Psoas muscle (tissue), 8 donors: ENCODE measurements around the gene ZBED2. TPM values are rescaled to one million over a fixed set of nuclear protein-coding genes. Genes with fewer than 3 reads are reported as not detected.

Experiments
- ATAC-seq, 4 donors: fragments of 200-7000 bp; cut with Tn5 transposase; one replicate each; pipeline ENCODE4 v1.9.1; 2020; ENCODE audit warnings: moderate library complexity in 3 of 4, mild to moderate bottlenecking in 2 of 4
- DNase-seq, 2 donors: peaks; one replicate each; pipeline ENCODE4 v3.0.0-alpha.2; 2020
- H3K27ac ChIP-seq: fragments of 200-600 bp; one replicate; pipeline ENCODE4 v1.8.0; 2022
- H3K27me3 ChIP-seq, 3 donors: fragments of 200-600 bp in 1 of 3; one replicate each; pipeline versions ENCODE4 v1.6.1 to v1.8.0; 2013 to 2022; ENCODE audit warnings: low read length in 2 of 3, mild to moderate bottlenecking in 2 of 3, moderate library complexity in 1 of 3; ENCODE audit not compliant: insufficient read depth in 3 of 3
- H3K36me3 ChIP-seq, 2 donors: fragments of 200-600 bp in 1 of 2; one replicate each; pipeline versions ENCODE4 v1.6.1 to v1.8.0; 2013 to 2022; ENCODE audit warnings: low read depth in 1 of 2, mild to moderate bottlenecking in 1 of 2, moderate library complexity in 1 of 2; ENCODE audit not compliant: insufficient read depth in 1 of 2
- H3K4me1 ChIP-seq: fragments of 200-600 bp; one replicate; pipeline ENCODE4 v1.8.0; 2022
- H3K4me3 ChIP-seq: fragments of 200-600 bp; one replicate; pipeline ENCODE4 v1.8.0; 2022; ENCODE audit warnings: mild to moderate bottlenecking
- H3K9me3 ChIP-seq: fragments of 200-600 bp; one replicate; pipeline ENCODE4 v1.8.0; 2022
- WGBS, 3 donors: extraction: QIAGEN DNeasy Blood & Tissue Kit; methylation state at CpG; one replicate each; pipeline versions ENCODE4 v1.1.6 to v1.1.7; 2013; 5-methylcytosine and 5-hydroxymethylcytosine counted together
- intact Hi-C, 2 donors: fragments of 100-400 bp; cut with DNase I; formaldehyde crosslinking; loops; one replicate each; pipeline versions ENCODE4 v1.11.0 to v1.14.2; 2022
- polyA plus RNA-seq, 3 donors: library from polyadenylated mRNA; stranded (reverse); fragments of 200-250 nt; gene quantifications; one replicate each; pipeline ENCODE4 v1.2.3, GENCODE V29; 2013
- total RNA-seq, 4 donors: library from RNA; stranded (reverse); fragmentation: NEBNext Ultra II Directional in 2 of 4; extraction: Animal tissue kit (Norgen Biotek cat#: 25700) in 2 of 4; gene quantifications; one replicate each; pipeline versions ENCODE4 v1.2.1 to v1.2.4, GENCODE V29; 2021 to 2023
- TF ChIP-seq, protein P1 (sequence below): fragments of 200-600 bp; IDR thresholded peaks from one replicate; pipeline ENCODE4 v1.8.0; 2022; ENCODE audit warnings: antibody characterized with exemption
- donor health status: healthy with polysubstance abuse.
- donor health status: DM: no; HTN: no; CAD: no; lungs with moderate emphysema.
- donor health status: Bipolar disorder and iron deficiency.
- donor health status: healthy.
- donor health status: DM: yes; HTN: yes; CAD: no.
- donor health status: DM: no; HTN: no; CAD: no.
- donor health status: DM: no; HTN: no; CAD: no.
- donor health status: DM: yes; HTN: yes; CAD: no.

The ZBED2 gene
- total and polyA plus RNA-seq, 7 donors = not detected

- Histone ChIP-seq H3K27ac (no peak overlapping the region), H3K27me3 (no peaks in the 10 kb centered on the region), H3K4me1 (no peaks in the 10 kb centered on the region), H3K4me3 (no peak overlapping the region), H3K9me3 (no peaks in the 10 kb centered on the region), H3K36me3 (no peaks in the 10 kb centered on the region)
- ATAC-seq (no peak), DNase-seq (no peak)
- intact Hi-C loops = no loop called here
- TF ChIP-seq, protein P1, sequence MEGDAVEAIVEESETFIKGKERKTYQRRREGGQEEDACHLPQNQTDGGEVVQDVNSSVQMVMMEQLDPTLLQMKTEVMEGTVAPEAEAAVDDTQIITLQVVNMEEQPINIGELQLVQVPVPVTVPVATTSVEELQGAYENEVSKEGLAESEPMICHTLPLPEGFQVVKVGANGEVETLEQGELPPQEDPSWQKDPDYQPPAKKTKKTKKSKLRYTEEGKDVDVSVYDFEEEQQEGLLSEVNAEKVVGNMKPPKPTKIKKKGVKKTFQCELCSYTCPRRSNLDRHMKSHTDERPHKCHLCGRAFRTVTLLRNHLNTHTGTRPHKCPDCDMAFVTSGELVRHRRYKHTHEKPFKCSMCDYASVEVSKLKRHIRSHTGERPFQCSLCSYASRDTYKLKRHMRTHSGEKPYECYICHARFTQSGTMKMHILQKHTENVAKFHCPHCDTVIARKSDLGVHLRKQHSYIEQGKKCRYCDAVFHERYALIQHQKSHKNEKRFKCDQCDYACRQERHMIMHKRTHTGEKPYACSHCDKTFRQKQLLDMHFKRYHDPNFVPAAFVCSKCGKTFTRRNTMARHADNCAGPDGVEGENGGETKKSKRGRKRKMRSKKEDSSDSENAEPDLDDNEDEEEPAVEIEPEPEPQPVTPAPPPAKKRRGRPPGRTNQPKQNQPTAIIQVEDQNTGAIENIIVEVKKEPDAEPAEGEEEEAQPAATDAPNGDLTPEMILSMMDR = no peak
- 59 to 79% (median 63%) methylated on average over 1 of the region's 1 CpG for WGBS, 3 donors
Observed at GRCh38 chr3:111598139-111598538, 3.0 kb upstream of the ZBED2 start.

- TF ChIP-seq, protein P1 = no peak
- intact Hi-C loops = no loop called here
- no peaks in the 10 kb centered on the region for H3K9me3 ChIP-seq
- ATAC-seq (no peak), DNase-seq (no peak)
- H3K27me3 ChIP-seq = no peaks in the 10 kb centered on the region
- no peaks in the 10 kb centered on the region for H3K4me1 ChIP-seq
- WGBS, 3 donors = 87 to 90% (median 90%) methylated on average over 4 of the region's 4 CpGs
- no peaks in the 10 kb centered on the region for H3K36me3 ChIP-seq
- no peak overlapping the region for H3K4me3 ChIP-seq
- H3K27ac ChIP-seq = no peak overlapping the region
Observed at GRCh38 chr3:111596328-111596727, 1.2 kb upstream of the ZBED2 start.

GRCh38 chr3:111594781-111595180 lies 365 bp downstream of the ZBED2 start:
- ATAC-seq (no peak), DNase-seq (no peak)
- H3K4me3 ChIP-seq = no peak overlapping the region
- TF ChIP-seq, protein P1 = no peak
- H3K36me3 ChIP-seq = no peaks in the 10 kb centered on the region
- H3K27me3 ChIP-seq = no peaks in the 10 kb centered on the region
- H3K4me1 ChIP-seq = no peaks in the 10 kb centered on the region
- no peaks in the 10 kb centered on the region for H3K9me3 ChIP-seq
- intact Hi-C loops = no loop called here
- no peak overlapping the region for H3K27ac ChIP-seq
- 0 to 45% (median 0%) methylated on average over 1 of the region's 1 CpG for WGBS, 3 donors

GRCh38 chr3:111594205-111594604 lies 941 bp downstream of the ZBED2 start:
- Histone ChIP-seq H3K27me3 (no peaks in the 10 kb centered on the region), H3K36me3 (no peaks in the 10 kb centered on the region), H3K4me1 (no peaks in the 10 kb centered on the region), H3K4me3 (no peak overlapping the region), H3K9me3 (no peaks in the 10 kb centered on the region), H3K27ac (no peak overlapping the region)
- intact Hi-C loops = no loop called here
- WGBS, 3 donors = 67 to 76% (median 75%) methylated on average over 2 of the region's 2 CpGs
- TF ChIP-seq, protein P1 = no peak
- ATAC-seq = no peak
- no peak for DNase-seq

GRCh38 chr3:111593666-111594065 lies 1.5 kb downstream of the ZBED2 start:
- no peak for ATAC-seq
- TF ChIP-seq, protein P1 = no peak
- WGBS, 3 donors = 81 to 87% (median 86%) methylated on average over 9 of the region's 9 CpGs
- no peaks in the 10 kb centered on the region for H3K36me3 ChIP-seq
- no peaks in the 10 kb centered on the region for H3K4me1 ChIP-seq
- no peaks in the 10 kb centered on the region for H3K27me3 ChIP-seq
- no peaks in the 10 kb centered on the region for H3K9me3 ChIP-seq
- no peak overlapping the region for H3K27ac ChIP-seq
- no peak overlapping the region for H3K4me3 ChIP-seq
- no peak for DNase-seq
- intact Hi-C loops = no loop called here
